ENCODE data around the gene AGBL4.

The AGBL4 gene

DNA sequence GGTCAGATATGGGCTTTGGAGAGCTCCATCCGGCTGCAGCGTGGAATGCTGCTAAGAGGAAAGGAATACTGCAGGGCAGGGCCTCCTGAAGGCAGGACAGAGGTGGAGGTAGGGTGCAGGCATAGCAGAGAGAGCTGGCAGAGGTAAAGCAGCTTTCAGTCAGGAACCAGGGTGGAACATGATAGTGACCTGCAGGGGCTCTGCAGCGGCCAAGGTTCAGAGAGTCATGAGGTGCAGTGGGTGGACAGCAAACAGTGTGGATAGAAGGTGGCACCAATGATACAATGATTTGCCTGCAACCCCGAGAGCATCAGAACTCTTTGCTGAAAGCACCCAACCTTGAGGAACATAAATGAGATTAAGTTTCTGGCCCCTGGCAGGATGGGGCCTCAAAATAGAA lies 1366.3 kb downstream of the AGBL4 start:
- Histone ChIP-seq H3K27me3 (ENCODE audit: insufficient read depth, low read depth, severe bottlenecking) (no peaks in the 10 kb centered on the region), H3K4me3 (ENCODE audit: low read depth, low read length) (no peak overlapping the region), H3K27ac (no peak overlapping the region), H3K36me3 (no peaks in the 10 kb centered on the region), H3K9me3 (ENCODE audit: severe bottlenecking) (no peaks in the 10 kb centered on the region)
- no peak for DNase-seq
- TF ChIP-seq, protein P1, sequence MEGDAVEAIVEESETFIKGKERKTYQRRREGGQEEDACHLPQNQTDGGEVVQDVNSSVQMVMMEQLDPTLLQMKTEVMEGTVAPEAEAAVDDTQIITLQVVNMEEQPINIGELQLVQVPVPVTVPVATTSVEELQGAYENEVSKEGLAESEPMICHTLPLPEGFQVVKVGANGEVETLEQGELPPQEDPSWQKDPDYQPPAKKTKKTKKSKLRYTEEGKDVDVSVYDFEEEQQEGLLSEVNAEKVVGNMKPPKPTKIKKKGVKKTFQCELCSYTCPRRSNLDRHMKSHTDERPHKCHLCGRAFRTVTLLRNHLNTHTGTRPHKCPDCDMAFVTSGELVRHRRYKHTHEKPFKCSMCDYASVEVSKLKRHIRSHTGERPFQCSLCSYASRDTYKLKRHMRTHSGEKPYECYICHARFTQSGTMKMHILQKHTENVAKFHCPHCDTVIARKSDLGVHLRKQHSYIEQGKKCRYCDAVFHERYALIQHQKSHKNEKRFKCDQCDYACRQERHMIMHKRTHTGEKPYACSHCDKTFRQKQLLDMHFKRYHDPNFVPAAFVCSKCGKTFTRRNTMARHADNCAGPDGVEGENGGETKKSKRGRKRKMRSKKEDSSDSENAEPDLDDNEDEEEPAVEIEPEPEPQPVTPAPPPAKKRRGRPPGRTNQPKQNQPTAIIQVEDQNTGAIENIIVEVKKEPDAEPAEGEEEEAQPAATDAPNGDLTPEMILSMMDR (IDR thresholded peaks at IDR 0.05; ENCODE audit: low read depth, low read length): no peak

DNA sequence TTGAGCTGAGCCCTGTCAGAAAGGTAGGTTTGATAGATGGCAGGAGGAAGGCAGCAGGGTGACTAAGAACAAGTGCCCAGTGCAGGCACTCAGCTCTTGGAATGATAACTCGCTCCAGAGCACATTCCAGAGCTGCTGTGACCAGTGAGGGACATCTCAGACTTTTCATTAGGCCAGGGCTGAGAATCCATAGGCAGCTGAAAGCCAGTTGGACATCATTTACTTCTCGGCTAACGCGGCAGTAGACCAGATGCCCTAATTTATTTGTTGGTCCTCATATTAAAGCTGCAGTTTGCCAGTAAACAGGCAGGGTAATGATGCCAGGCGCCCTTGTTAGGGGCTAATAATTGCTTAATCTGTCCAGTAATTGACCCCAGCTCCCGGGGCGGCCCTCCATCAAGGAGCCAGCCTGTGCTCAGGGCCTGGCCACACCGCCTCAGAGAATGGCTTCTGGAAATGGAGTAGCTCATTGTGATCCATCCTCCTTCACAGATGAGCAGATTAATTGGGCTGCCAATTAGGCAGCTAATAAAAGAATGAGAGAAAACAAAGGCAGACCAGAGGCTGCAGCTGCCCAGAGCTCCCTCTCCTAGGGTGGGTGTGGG lies 1369.0 kb downstream of the AGBL4 start:
- Histone ChIP-seq H3K27ac (no peak overlapping the region), H3K4me3 (ENCODE audit: low read depth, low read length) (no peak overlapping the region), H3K27me3 (ENCODE audit: insufficient read depth, low read depth, severe bottlenecking) (no peaks in the 10 kb centered on the region), H3K36me3 (no peaks in the 10 kb centered on the region), H3K9me3 (ENCODE audit: severe bottlenecking) (no peaks in the 10 kb centered on the region)
- DNase-seq: no peak
- TF ChIP-seq, protein P1 (IDR thresholded peaks at IDR 0.05; ENCODE audit: low read depth, low read length): no peak

DNA sequence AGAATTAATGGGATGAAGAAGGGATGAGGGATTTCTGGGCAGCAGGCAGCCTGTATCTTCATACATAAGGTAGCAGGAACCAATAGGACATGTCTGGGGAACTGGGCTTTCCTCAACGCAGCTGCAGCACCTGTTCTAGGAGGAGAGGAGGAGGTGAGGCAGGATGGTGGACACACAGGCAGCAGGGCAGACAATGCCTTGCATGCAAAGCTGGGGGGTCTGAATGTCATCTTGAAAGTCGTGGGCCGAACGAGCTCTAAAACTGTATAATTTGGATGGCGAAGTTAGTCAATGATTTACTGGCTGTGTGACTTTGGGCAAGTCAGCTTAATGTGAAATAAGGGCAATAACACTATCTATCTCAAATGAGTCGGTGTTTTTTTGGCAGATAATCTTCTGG lies 1371.4 kb downstream of the AGBL4 start:
- DNase-seq: no peak
- TF ChIP-seq, protein P1 (IDR thresholded peaks at IDR 0.05; ENCODE audit: low read depth, low read length): no peak
- Histone ChIP-seq H3K36me3 (no peaks in the 10 kb centered on the region), H3K27me3 (ENCODE audit: insufficient read depth, low read depth, severe bottlenecking) (no peaks in the 10 kb centered on the region), H3K4me3 (ENCODE audit: low read depth, low read length) (no peak overlapping the region), H3K9me3 (ENCODE audit: severe bottlenecking) (no peaks in the 10 kb centered on the region), H3K27ac (no peak overlapping the region)

DNA sequence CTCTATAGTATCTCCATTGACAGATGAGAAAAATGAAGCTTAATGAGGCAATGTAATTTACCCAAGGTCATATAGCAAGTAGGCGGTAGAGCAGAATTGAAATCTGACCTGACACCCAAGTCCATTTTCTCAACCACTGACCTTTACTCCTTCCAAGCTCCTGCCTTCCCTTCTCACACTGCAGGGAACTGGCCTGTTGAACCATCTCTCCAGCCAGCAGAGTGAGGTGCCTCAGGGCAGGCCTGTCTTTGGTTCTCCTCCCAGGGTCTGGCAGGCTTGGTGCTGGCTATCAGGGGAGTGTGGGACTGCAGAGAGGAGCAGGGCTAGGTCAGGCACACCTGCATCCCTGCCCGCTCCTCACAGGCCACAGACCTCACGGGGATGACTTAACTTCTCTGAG lies 1373.9 kb downstream of the AGBL4 start:
- Histone ChIP-seq H3K4me3 (ENCODE audit: low read depth, low read length) (no peak overlapping the region), H3K27me3 (ENCODE audit: insufficient read depth, low read depth, severe bottlenecking) (no peaks in the 10 kb centered on the region), H3K27ac (no peak overlapping the region), H3K9me3 (ENCODE audit: severe bottlenecking) (no peaks in the 10 kb centered on the region), H3K36me3 (no peaks in the 10 kb centered on the region)
- DNase-seq: no peak
- TF ChIP-seq, protein P1 (IDR thresholded peaks at IDR 0.05; ENCODE audit: low read depth, low read length): no peak

DNA sequence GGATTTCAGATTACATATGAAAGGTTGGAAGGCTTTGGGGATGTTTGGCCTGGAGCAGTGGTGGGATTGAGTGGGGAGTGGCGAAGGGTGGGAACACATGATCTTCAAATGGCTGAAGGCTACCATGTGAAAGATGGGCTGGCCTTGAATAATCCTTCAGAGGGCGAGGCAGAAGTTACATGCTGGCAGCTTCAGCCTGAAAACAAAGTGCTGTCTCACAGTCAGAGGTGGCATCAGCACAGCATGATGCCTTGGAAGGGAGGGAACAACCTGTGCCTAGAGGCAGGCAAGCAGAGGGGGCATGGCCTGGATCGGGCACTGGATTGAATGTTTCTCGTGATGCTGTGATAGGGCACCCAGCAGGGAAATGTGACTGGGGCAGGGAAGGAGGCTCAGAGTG lies 1377.9 kb downstream of the AGBL4 start:
- TF ChIP-seq, protein P1 (IDR thresholded peaks at IDR 0.05; ENCODE audit: low read depth, low read length): no peak
- DNase-seq: no peak
- Histone ChIP-seq H3K27me3 (ENCODE audit: insufficient read depth, low read depth, severe bottlenecking) (no peaks in the 10 kb centered on the region), H3K4me3 (ENCODE audit: low read depth, low read length) (no peak overlapping the region), H3K27ac (peak overlapping the region; percentile 97), H3K36me3 (no peaks in the 10 kb centered on the region), H3K9me3 (ENCODE audit: severe bottlenecking) (no peaks in the 10 kb centered on the region)
